Measurements from ENCODE around the gene CERT1.
"Not testable (repeated sequence)": the region's sequence is repeated elsewhere in the genome, so short reads cannot be mapped to it uniquely, and the experiment has no call there.

The CERT1 gene

GRCh38 chr5:75511435-75512382 lies at the start of gene CERT1, which contains the start of gene POLK:
Gene CERT1 (minus strand): TSS chr5:75511629. CDS start chr5:75511207, 422 bp downstream.
Gene POLK (plus strand): TSS chr5:75511891.
- peaks cover 5% of the 10 kb centered on the region for H3K4me1 ChIP-seq (ENCODE audit: control insufficient read depth, insufficient read depth, low read length)
- peak within 1 kb of the TSS; percentile 83 to 87 for H3K9ac ChIP-seq (ENCODE audit: low read length in 2 of 2)
- peak within 1 kb of the TSS; percentile 89 to 94 for H3K4me3 ChIP-seq (ENCODE audit: low read length in 2 of 2)
- H3K27me3 ChIP-seq (ENCODE audit: control insufficient read depth in 1 of 2, insufficient read depth in 2 of 2, low read length in 2 of 2), result no peaks in the 10 kb centered on the region
- H3K27ac ChIP-seq (ENCODE audit: low read length), result peak within 1 kb of the TSS; percentile 80
- H3K36me3 ChIP-seq (ENCODE audit: control insufficient read depth in 2 of 2, insufficient read depth in 2 of 2, low read length in 2 of 2), result no peaks in the 10 kb centered on the region
- no peaks in the 10 kb centered on the region for H3K9me3 ChIP-seq (ENCODE audit: control insufficient read depth in 2 of 2, low read length in 2 of 2)

GRCh38 chr5:75560655-75561054 lies 49.2 kb upstream of the CERT1 start:
- H3K27me3 ChIP-seq (ENCODE audit: control insufficient read depth in 1 of 2, insufficient read depth in 2 of 2, low read length in 2 of 2); H3K27ac ChIP-seq (ENCODE audit: low read length); H3K9me3 ChIP-seq (ENCODE audit: control insufficient read depth in 2 of 2, low read length in 2 of 2); H3K9ac ChIP-seq (ENCODE audit: low read length in 2 of 2); H3K4me1 ChIP-seq (ENCODE audit: control insufficient read depth, insufficient read depth, low read length); H3K4me3 ChIP-seq (ENCODE audit: low read length in 2 of 2); H3K36me3 ChIP-seq (ENCODE audit: control insufficient read depth in 2 of 2, insufficient read depth in 2 of 2, low read length in 2 of 2): not testable (repeated sequence)

GRCh38 chr5:75558981-75559632 lies 47.7 kb upstream of the CERT1 start:
- no peak overlapping the region for H3K27ac ChIP-seq (ENCODE audit: low read length)
- no peak overlapping the region for H3K4me3 ChIP-seq (ENCODE audit: low read length in 2 of 2)
- peaks cover 0 to 4% of the 10 kb centered on the region in 2 donors for H3K9me3 ChIP-seq (ENCODE audit: control insufficient read depth in 2 of 2, low read length in 2 of 2)
- H3K36me3 ChIP-seq (ENCODE audit: control insufficient read depth in 2 of 2, insufficient read depth in 2 of 2, low read length in 2 of 2), result peaks cover 3 to 8% of the 10 kb centered on the region in 2 donors
- H3K27me3 ChIP-seq (ENCODE audit: control insufficient read depth in 1 of 2, insufficient read depth in 2 of 2, low read length in 2 of 2), result no peaks in the 10 kb centered on the region
- H3K4me1 ChIP-seq (ENCODE audit: control insufficient read depth, insufficient read depth, low read length), result no peaks in the 10 kb centered on the region
- H3K9ac ChIP-seq (ENCODE audit: low read length in 2 of 2), result no peak overlapping the region

GRCh38 chr5:75558221-75558620 lies 46.8 kb upstream of the CERT1 start:
- H3K4me3 ChIP-seq (ENCODE audit: low read length in 2 of 2), result no peak overlapping the region
- no peaks in the 10 kb centered on the region for H3K4me1 ChIP-seq (ENCODE audit: control insufficient read depth, insufficient read depth, low read length)
- H3K9ac ChIP-seq (ENCODE audit: low read length in 2 of 2), result no peak overlapping the region
- H3K27me3 ChIP-seq (ENCODE audit: control insufficient read depth in 1 of 2, insufficient read depth in 2 of 2, low read length in 2 of 2), result no peaks in the 10 kb centered on the region
- H3K36me3 ChIP-seq (ENCODE audit: control insufficient read depth in 2 of 2, insufficient read depth in 2 of 2, low read length in 2 of 2), result peaks cover 3 to 12% of the 10 kb centered on the region in 2 donors
- H3K9me3 ChIP-seq (ENCODE audit: control insufficient read depth in 2 of 2, low read length in 2 of 2), result peaks cover 0 to 4% of the 10 kb centered on the region in 2 donors
- no peak overlapping the region for H3K27ac ChIP-seq (ENCODE audit: low read length)

GRCh38 chr5:75553358-75553757 lies 41.9 kb upstream of the CERT1 start:
- Histone ChIP-seq H3K36me3 (ENCODE audit: control insufficient read depth in 2 of 2, insufficient read depth in 2 of 2, low read length in 2 of 2) (peaks cover 6 to 20% of the 10 kb centered on the region in 2 donors), H3K4me1 (ENCODE audit: control insufficient read depth, insufficient read depth, low read length) (no peaks in the 10 kb centered on the region), H3K27ac (ENCODE audit: low read length) (no peak overlapping the region), H3K9me3 (ENCODE audit: control insufficient read depth in 2 of 2, low read length in 2 of 2) (peaks cover 0 to 4% of the 10 kb centered on the region in 2 donors), H3K27me3 (ENCODE audit: control insufficient read depth in 1 of 2, insufficient read depth in 2 of 2, low read length in 2 of 2) (no peaks in the 10 kb centered on the region), H3K9ac (ENCODE audit: low read length in 2 of 2) (no peak overlapping the region), H3K4me3 (ENCODE audit: low read length in 2 of 2) (no peak overlapping the region)

- Histone ChIP-seq H3K36me3 (ENCODE audit: control insufficient read depth in 2 of 2, insufficient read depth in 2 of 2, low read length in 2 of 2) (peaks cover 6 to 20% of the 10 kb centered on the region in 2 donors), H3K9me3 (ENCODE audit: control insufficient read depth in 2 of 2, low read length in 2 of 2) (peaks cover 0 to 4% of the 10 kb centered on the region in 2 donors), H3K27me3 (ENCODE audit: control insufficient read depth in 1 of 2, insufficient read depth in 2 of 2, low read length in 2 of 2) (no peaks in the 10 kb centered on the region)
Observed at GRCh38 chr5:75552764-75553163, 41.3 kb upstream of the CERT1 start.

GRCh38 chr5:75551471-75551870 lies 40.0 kb upstream of the CERT1 start:
- H3K9me3 ChIP-seq (ENCODE audit: control insufficient read depth in 2 of 2, low read length in 2 of 2), result no peaks in the 10 kb centered on the region
- H3K36me3 ChIP-seq (ENCODE audit: control insufficient read depth in 2 of 2, insufficient read depth in 2 of 2, low read length in 2 of 2), result peaks cover 6 to 15% of the 10 kb centered on the region in 2 donors
- H3K4me1 ChIP-seq (ENCODE audit: control insufficient read depth, insufficient read depth, low read length), result no peaks in the 10 kb centered on the region
- no peak overlapping the region for H3K27ac ChIP-seq (ENCODE audit: low read length)
- no peaks in the 10 kb centered on the region for H3K27me3 ChIP-seq (ENCODE audit: control insufficient read depth in 1 of 2, insufficient read depth in 2 of 2, low read length in 2 of 2)
- H3K9ac ChIP-seq (ENCODE audit: low read length in 2 of 2), result no peak overlapping the region
- no peak overlapping the region for H3K4me3 ChIP-seq (ENCODE audit: low read length in 2 of 2)

More at GRCh38 chr5:75552764-75553163, 41.3 kb upstream of the CERT1 start:
- Histone ChIP-seq H3K4me1 (ENCODE audit: control insufficient read depth, insufficient read depth, low read length) (no peaks in the 10 kb centered on the region), H3K9ac (ENCODE audit: low read length in 2 of 2) (no peak overlapping the region), H3K27ac (ENCODE audit: low read length) (no peak overlapping the region), H3K4me3 (ENCODE audit: low read length in 2 of 2) (no peak overlapping the region)

GRCh38 chr5:75550597-75550996 lies 39.2 kb upstream of the CERT1 start:
- Histone ChIP-seq H3K4me3 (ENCODE audit: low read length in 2 of 2) (no peak overlapping the region), H3K9ac (ENCODE audit: low read length in 2 of 2) (no peak overlapping the region), H3K27me3 (ENCODE audit: control insufficient read depth in 1 of 2, insufficient read depth in 2 of 2, low read length in 2 of 2) (no peaks in the 10 kb centered on the region), H3K36me3 (ENCODE audit: control insufficient read depth in 2 of 2, insufficient read depth in 2 of 2, low read length in 2 of 2) (peaks cover 6 to 15% of the 10 kb centered on the region in 2 donors), H3K27ac (ENCODE audit: low read length) (no peak overlapping the region), H3K9me3 (ENCODE audit: control insufficient read depth in 2 of 2, low read length in 2 of 2) (no peaks in the 10 kb centered on the region), H3K4me1 (ENCODE audit: control insufficient read depth, insufficient read depth, low read length) (no peaks in the 10 kb centered on the region)

GRCh38 chr5:75547812-75548211 lies 36.4 kb upstream of the CERT1 start:
- H3K4me1 ChIP-seq (ENCODE audit: control insufficient read depth, insufficient read depth, low read length), result no peaks in the 10 kb centered on the region
- no peak overlapping the region for H3K27ac ChIP-seq (ENCODE audit: low read length)
- no peak overlapping the region for H3K9ac ChIP-seq (ENCODE audit: low read length in 2 of 2)
- H3K9me3 ChIP-seq (ENCODE audit: control insufficient read depth in 2 of 2, low read length in 2 of 2), result no peaks in the 10 kb centered on the region
- no peaks in the 10 kb centered on the region for H3K27me3 ChIP-seq (ENCODE audit: control insufficient read depth in 1 of 2, insufficient read depth in 2 of 2, low read length in 2 of 2)
- H3K4me3 ChIP-seq (ENCODE audit: low read length in 2 of 2), result no peak overlapping the region
- peaks cover 2 to 6% of the 10 kb centered on the region in 2 donors for H3K36me3 ChIP-seq (ENCODE audit: control insufficient read depth in 2 of 2, insufficient read depth in 2 of 2, low read length in 2 of 2)

- Histone ChIP-seq H3K27ac (ENCODE audit: low read length) (no peak overlapping the region), H3K9me3 (ENCODE audit: control insufficient read depth in 2 of 2, low read length in 2 of 2) (no peaks in the 10 kb centered on the region), H3K36me3 (ENCODE audit: control insufficient read depth in 2 of 2, insufficient read depth in 2 of 2, low read length in 2 of 2) (no peaks in the 10 kb centered on the region), H3K4me1 (ENCODE audit: control insufficient read depth, insufficient read depth, low read length) (no peaks in the 10 kb centered on the region), H3K9ac (ENCODE audit: low read length in 2 of 2) (no peak overlapping the region), H3K27me3 (ENCODE audit: control insufficient read depth in 1 of 2, insufficient read depth in 2 of 2, low read length in 2 of 2) (no peaks in the 10 kb centered on the region), H3K4me3 (ENCODE audit: low read length in 2 of 2) (no peak overlapping the region)
Observed at GRCh38 chr5:75546830-75547229, 35.4 kb upstream of the CERT1 start.
